Measurements from ENCODE around the gene LRFN2.

The LRFN2 gene

GRCh38 chr6:40585651-40586269, 1.4 kb downstream of the LRFN2 start:
- DNase-seq: peak; percentile 90

DNA sequence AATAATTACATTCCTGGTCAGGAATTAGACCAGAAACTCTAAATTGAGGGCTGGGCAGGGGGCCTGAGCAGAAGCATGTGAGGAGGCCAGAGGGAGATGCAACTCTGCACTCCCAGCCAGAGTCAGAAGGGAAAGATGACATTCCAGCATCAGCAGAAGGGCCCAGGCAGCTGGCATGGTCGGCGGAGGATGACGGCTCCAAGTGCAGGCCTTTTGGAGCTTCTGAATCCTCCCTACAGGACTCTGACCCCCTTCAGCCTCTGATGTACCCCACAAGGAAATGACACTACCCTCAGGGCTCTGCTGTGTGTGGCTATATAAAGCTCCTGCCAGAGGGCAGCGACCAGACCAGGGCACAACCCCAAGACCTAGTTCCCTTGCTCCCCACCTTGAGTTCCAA, 1.9 kb downstream of the LRFN2 start:
- DNase-seq: no peak

DNA sequence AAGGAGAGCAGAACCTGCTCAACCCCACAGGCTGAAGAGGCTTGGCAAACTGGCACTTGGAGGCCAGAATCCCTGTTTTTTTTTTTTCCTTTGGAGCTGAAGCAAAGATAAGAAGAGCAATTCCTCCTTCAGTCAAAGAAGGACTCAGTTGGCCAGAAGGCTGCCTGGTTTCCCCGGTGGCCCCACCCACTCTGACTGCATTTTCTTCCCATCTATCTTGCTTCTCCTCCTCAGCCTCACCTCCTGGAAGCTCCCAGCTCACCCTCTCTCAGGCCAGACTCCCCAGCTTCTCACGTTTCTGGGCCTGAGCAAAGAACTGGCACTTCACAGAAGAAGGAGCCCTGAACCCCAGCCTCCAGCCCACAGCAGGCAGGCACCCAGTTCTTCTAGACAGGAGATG, 2.4 kb downstream of the LRFN2 start:
- no peak for DNase-seq

DNA sequence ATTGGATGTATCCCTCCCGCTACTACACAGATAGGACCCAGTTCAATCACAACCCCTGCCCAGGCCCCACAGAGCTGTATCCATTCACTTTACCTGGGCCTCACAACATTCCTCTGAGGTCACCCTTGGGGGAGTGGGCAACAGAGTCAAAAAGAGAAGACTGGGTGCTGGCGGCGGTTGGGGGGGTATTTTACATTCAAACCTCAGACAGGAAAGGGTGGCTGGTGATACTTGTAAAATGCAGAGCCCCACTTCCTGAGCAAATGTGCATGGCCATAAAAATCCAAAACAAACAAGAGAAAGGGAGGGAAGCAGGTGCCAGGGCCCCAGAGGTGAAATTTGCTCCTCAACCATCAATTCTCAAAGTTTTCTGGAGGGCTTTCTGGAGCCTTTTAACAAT, 3.5 kb downstream of the LRFN2 start:
- peak; percentile 66 for DNase-seq

- no peak for DNase-seq
These were observed 4.3 kb downstream of the LRFN2 start for GRCh38 chr6:40582892-40583291.

- DNase-seq: no peak
These were observed 8.1 kb downstream of the LRFN2 start for GRCh38 chr6:40579101-40579500.

DNA sequence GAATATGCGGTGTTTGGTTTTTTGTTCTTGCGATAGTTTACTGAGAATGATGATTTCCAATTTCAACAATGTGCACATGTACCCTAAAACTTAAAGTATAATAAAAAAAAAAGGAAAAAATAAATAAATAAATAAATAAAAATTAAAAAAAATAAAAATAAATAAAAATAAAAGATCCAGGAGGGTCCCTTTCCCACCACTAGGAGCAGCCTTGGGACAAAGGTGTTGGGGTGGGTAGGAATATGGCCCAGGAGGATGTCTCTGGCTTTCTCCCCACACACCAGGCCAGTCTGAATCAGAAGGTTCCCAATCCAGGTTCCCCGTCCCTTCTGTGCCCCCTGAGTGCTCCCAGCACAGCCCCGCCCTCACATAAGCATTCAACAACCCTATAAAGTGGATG, 9.5 kb downstream of the LRFN2 start:
- DNase-seq: no peak

GRCh38 chr6:40573221-40573620, 13.9 kb downstream of the LRFN2 start:
- DNase-seq: no peak

DNA sequence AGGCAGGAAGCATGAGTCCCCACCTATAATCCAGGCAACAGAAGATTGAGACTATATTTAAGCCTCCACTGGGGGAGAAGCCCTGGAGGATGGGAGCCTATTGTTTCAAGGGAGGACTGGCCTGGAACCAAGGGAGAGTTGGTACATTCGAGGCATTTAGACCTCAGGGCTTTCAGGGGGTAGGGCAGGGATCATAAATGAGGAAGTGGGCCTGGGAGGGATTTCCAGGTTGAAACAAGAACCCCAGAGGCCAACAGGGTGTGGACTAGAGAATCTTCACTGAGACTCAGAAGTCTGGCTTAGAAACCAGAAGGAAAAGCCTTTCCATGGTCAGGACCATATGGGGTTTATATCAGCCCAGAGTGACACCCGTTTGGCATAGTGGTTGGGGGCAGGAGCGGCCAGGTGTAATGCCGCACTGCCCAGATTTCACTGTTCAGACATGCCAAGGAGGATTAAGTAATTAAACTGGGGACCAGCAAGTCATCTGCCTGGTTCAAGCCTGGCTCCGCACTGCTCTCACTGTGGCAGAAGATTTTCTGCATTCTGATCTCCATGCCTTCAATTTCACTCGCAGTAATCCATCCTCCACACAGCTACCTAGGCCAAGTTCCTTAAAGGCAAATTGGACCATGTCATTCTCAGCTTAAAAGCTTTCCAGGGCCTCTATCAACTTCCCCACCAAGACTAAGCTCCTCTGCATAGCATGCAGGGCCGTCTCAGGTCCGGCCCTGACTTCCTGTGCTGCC, 17.8 kb downstream of the LRFN2 start:
- DNase-seq: no peak

- DNase-seq: no peak
These were observed 19.0 kb downstream of the LRFN2 start for GRCh38 chr6:40568062-40568708.

DNA sequence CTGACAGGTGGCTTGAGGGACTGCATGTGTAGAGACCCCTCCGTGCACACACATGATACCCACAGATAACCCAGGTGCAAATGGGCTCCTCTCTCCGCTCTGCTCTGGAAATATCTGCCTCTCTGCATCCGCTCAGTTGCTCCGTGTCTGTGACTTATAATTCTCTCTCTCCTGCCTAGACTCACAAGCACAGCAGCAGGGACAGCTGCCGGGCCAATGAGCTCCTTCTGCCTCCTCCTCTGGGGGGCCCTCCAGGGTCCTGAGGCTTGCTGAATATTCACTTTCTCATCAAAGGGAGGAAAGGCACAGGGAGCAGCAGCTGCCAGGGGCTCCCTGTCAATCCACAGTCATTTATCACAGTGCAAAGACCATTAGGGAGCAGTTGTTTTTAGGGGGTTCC, 24.1 kb downstream of the LRFN2 start:
- no peak for DNase-seq

- DNase-seq: no peak
These were observed 28.1 kb downstream of the LRFN2 start for GRCh38 chr6:40559056-40559455.

DNA sequence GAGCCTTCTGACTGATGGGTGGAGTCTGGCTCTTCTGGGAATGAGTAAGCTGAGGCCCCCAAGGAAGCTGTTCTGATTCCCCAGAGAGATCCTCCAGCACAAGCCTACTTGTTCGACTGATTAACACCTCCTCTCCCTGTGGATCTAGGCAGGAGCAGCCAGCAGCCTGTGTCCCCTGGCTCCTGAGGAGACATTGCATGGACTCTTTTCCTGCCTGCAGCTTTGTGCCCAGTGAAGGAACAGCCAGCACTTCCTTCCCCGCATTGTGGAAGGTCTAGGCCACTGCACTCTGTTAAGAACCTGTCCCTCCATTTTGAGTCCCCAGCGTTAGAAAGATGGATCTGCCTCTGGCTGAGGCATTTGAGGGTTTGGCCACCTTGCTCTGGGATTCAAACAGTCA, 29.1 kb downstream of the LRFN2 start:
- no peak for DNase-seq

DNA sequence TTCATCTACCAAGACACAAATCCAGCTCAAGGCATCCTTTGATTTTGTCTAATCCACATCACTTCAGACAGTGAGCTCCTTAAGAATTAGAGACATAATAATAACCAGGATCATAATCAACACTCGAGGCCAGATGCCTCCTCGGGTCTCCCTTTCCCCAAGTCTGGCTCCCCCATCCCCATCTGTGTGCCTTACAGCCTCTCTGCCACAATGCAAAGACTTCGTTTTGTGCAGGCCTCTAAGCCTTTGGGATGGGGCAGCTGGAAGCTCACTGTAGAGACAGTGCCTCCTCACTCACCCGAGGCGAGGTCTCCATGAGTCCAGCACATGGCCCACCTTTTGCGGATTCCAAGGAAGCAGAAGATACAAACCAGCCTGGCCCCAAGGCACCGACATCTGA, 30.3 kb downstream of the LRFN2 start:
- no peak for DNase-seq

DNA sequence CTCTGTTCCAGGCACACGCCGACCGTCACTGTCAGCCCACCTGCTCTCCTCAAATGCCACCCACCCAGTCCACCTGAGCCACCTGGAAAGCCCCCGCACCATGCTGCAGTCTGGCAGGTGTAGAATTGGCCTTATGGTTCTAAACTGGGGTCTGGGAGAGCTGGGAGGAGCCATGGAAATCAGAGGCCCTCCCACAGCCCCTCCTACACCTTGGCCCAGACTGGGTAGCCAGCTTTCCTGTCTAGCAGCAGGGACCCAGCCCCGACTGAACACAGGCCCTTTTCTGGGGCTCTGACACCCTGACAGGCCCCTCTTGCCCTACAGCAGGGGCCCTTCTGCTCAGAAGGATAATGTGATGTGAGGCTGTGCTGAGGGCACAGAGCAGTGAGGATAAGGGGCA, 31.1 kb downstream of the LRFN2 start:
- no peak for DNase-seq

DNA sequence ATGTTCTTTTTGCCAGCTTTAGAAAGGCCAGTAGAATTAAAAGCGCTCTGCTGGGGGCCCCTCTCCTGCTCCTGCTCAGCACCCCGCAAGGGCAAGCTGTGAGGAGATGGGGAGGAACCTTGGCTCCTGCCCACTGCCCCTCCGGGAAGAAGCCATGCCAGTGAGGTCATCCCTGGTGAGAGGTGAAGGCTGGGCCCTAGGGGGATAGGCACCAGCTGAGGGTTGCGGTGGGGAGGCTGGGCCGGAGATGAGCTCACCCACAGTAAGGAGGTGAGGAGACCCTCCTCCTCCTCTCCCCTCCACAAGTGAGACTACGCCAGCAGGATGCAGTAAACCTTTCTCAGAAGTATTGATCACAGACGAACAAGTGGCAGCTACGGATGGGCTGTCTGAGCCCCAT, 32.1 kb downstream of the LRFN2 start:
- DNase-seq: no peak

GRCh38 chr6:40552941-40553340, 34.2 kb downstream of the LRFN2 start:
- no peak for DNase-seq

DNA sequence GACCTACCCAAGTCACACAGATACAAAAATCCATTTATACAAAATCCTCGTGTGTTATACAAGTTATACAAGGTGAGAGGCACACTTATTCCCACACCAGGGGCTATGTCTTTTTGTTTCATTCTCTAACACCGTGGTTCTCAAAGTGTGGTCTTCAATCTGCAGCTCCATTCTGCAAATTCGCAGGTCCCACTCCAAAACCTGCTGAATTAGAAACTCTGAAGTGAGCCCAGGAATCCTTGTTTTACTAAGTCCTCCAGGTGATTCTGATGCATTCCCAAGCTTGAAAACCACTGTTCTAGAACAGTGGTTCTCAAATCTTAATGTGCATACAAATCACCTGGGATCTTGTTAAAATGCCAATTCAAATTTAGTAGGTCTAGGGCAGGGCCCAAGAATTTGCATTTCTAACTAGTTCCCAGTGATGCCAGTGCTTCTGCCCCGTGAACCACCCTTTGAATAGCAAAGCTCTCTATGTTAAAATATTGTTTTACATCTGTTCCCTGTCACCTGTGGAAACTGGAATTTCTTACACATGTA, 35.1 kb downstream of the LRFN2 start:
- DNase-seq: no peak

DNA sequence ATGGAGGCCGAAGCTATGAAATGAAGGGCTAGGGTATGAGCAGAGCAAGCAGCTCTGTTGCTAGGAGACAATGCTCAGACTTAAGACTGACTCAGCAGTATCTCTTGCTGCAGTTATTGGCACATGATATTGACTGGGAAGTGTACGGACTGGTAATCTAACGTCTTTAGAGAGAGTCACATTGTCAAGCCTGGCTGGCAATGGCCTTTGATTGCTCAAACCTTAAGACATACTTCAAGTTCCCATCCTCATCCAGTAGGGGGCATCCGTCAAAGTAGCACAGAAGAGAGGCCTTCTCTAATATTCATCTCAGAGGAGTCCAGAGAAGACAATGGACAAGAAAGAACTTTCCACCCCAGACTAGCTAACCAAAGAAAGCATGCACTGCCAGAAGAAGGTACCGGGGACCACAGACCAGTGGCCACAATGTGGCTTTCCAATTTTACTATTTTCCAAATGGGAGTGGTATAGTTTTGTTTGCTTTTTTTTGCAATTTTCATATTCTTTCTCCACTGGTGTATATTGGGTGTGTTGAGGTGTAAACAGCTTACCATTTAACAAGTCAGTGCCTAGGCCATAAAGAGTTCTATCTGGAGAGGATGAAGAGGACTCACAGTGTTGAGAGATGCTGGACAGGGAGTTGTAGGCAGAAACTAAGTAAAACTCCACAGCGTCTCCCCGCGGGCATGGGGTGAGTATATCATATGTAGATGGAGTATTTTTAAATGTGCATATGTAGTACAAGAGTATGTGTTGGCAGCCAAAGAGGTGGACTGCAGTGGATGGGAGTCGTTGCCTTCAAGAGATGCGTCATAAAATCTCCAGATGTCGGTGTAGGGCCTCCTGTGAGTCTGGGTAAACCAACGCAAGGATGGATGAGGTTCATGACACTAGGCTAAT, 36.7 kb downstream of the LRFN2 start:
- peak; percentile 44 for DNase-seq

GRCh38 chr6:40545954-40546353, 41.2 kb downstream of the LRFN2 start:
- no peak for DNase-seq

GRCh38 chr6:40543776-40544175, 43.4 kb downstream of the LRFN2 start:
- no peak for DNase-seq

- DNase-seq: no peak
These were observed 44.0 kb downstream of the LRFN2 start for GRCh38 chr6:40543146-40543545.

DNA sequence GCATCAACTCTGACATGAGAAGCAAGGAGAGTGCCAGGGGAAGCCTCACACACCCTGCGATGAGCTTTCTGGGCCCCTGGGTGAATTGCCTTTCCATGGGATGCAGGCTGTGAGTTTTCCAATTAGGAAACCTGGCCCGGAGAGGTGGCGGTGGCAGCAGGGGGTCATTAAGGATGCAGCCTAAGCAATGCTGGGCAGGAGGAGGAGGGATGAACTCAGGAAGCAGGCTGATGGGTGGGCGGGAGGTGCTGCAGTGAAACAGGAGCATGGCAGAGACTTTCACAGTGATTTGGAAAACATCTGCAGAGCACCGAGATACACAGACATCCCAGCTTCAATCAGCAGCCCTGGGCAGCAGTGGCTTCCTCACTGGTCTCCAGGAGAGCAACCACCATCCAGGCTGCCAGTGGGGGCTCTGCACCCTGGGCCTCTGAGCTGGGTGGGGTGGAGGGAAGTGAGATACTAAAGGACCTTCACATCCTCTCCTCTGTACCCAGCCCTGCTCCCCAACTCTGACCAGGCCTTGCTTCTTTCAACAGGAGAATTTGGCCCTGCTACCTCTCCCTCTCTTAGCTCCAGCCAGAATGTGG, 44.9 kb downstream of the LRFN2 start:
- no peak for DNase-seq

Data from NCI-H510A treated with DMSO at 0.1 percent for 48 hours (cell line).